BLaER1 treated with 17β-estradiol and CSF1 and Interleukin-3, amounts not matched to agents 10 nM and 100 nM (cell line): ENCODE measurements around the gene GATA2.

Experiments used
- H3K27ac ChIP-seq, 11 experiments: shearing (Covaris generic); formaldehyde crosslinking; 2 replicates each; pipeline ENCODE4 v1.8.1; 2022
- H3K27me3 ChIP-seq, 11 experiments: shearing (Covaris generic); formaldehyde crosslinking; 2 replicates each; pipeline ENCODE4 v1.8.1; 2022
- H3K36me3 ChIP-seq, 11 experiments: shearing (Covaris generic); formaldehyde crosslinking; 2 replicates each; pipeline ENCODE4 v1.8.1; 2022
- H3K4me1 ChIP-seq, 10 experiments: shearing (Covaris generic); formaldehyde crosslinking; 2 replicates each; pipeline ENCODE4 v1.8.1; 2022
- H3K4me2 ChIP-seq, 11 experiments: shearing (Covaris generic); formaldehyde crosslinking; 2 replicates each; pipeline ENCODE4 v1.8.1; 2022
- H3K4me3 ChIP-seq, 10 experiments: shearing (Covaris generic); formaldehyde crosslinking; 2 replicates each; pipeline ENCODE4 v1.8.1; 2022
- H3K9ac ChIP-seq, 11 experiments: shearing (Covaris generic); formaldehyde crosslinking; 2 replicates each; pipeline ENCODE4 v1.8.1; 2022
- H3K9me3 ChIP-seq, 11 experiments: shearing (Covaris generic); formaldehyde crosslinking; replicated peaks in 1 of 11; 2 replicates each; pipeline ENCODE4 v1.8.1; 2022
- H4K20me1 ChIP-seq, 11 experiments: shearing (Covaris generic); formaldehyde crosslinking; 2 replicates each; pipeline ENCODE4 v1.8.1; 2022
- Cebpa-rat ChIP-seq, 11 experiments: shearing (Covaris generic); IDR thresholded peaks; 2 replicates each; pipeline ENCODE4 v1.8.1; 2022

Gene GATA2

DNA sequence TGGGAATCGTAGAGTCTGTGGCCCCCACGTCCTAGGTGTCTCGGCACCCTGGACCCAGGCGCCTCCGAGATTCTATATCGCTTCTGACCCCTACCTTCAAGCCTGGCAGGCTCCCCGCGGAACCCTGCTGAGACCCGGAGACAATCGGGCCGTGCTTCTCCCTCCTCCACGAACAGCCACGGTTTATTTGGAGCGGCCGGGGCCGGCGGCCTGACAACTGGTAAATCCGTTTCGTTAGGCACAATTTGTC lies 1.4 kb downstream of the GATA2 start:
- Histone ChIP-seq H3K4me3 (no peak overlapping the region; a peak in 1 of 20 replicates), H3K36me3 (no peaks in the 10 kb centered on the region), H3K4me1 (peaks cover 31 to 51% (median 47%) of the 10 kb centered on the region in 10 experiments), H3K4me2 (no peak overlapping the region), H3K9ac (no peak overlapping the region), H3K9me3 (no peaks in the 10 kb centered on the region; a peak in 1 of 22 replicates), H3K27ac (no peak overlapping the region), H3K27me3 (peaks cover 100% of the 10 kb centered on the region in 11 experiments), H4K20me1 (peaks cover 4 to 98% (median 79%) of the 10 kb centered on the region in 11 experiments; a peak in 20 of 22 replicates)
- TF ChIP-seq Cebpa-rat (IDR thresholded peaks at IDR 0.05), result no peak

- Histone ChIP-seq H4K20me1 (peaks cover 4 to 98% (median 84%) of the 10 kb centered on the region in 11 experiments; a peak in 20 of 22 replicates), H3K27ac (no peak overlapping the region), H3K36me3 (no peaks in the 10 kb centered on the region), H3K9me3 (no peaks in the 10 kb centered on the region; a peak in 1 of 22 replicates), H3K4me2 (no peak overlapping the region), H3K27me3 (peaks cover 100% of the 10 kb centered on the region in 11 experiments), H3K9ac (no peak overlapping the region), H3K4me1 (peaks cover 31 to 55% (median 48%) of the 10 kb centered on the region in 10 experiments), H3K4me3 (no peak overlapping the region; a peak in 1 of 20 replicates)
- TF ChIP-seq Cebpa-rat (IDR thresholded peaks at IDR 0.05), result no peak
These were observed 1.9 kb downstream of the GATA2 start for GRCh38 chr3:128490915-128491690.

- Histone ChIP-seq H3K4me1 (peaks cover 31 to 56% (median 48%) of the 10 kb centered on the region in 10 experiments), H3K9me3 (no peaks in the 10 kb centered on the region; a peak in 1 of 22 replicates), H3K36me3 (no peaks in the 10 kb centered on the region), H3K4me2 (peak overlapping the region in 4 of 11 experiments; percentile 89 to 99 (median 92); a peak in 4 of 22 replicates), H3K27ac (no peak overlapping the region), H3K27me3 (peaks cover 100% of the 10 kb centered on the region in 11 experiments), H4K20me1 (peaks cover 4 to 100% (median 87%) of the 10 kb centered on the region in 11 experiments; a peak in 20 of 22 replicates), H3K9ac (no peak overlapping the region), H3K4me3 (peak overlapping the region in 2 of 10 experiments; percentile 56 to 68; a peak in 2 of 20 replicates)
- no peak for TF ChIP-seq Cebpa-rat (IDR thresholded peaks at IDR 0.05)
These were observed 2.4 kb downstream of the GATA2 start for GRCh38 chr3:128490650-128490914.

DNA sequence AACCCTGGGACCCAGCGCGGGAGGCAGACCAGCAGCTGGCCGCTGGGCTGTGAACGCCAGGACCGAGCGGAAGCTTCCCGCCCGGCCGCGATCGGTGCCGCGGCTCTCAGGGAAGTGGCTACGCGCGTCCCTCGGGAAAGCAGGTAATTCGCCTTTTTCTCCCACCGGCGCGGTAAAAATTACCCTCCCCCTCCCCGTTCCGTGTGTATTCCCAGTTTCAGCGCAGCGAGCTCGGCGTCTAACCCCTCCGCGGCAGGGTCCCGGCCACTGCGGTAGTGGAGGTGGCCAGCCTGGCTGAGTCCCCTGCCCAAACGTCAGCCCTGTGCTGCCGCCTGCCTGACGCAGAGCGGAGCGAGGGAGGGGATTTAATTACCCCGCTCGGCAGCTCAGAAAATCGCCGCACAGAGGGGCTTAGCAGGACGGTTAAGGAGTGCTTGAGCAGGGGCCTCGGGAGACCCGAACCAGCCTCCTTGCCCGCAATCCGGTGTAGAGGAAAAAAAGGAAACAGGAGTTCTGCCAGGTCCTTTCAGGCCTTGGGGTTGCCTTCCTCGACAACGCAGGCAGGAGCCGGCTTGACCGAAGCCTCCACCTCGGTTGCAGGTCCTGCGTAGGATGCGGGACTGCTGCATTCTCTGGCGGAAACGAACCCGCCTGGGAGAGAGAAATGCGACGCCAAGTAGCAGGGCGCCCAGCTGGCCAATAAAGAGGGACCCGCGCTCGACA lies 2.9 kb downstream of the GATA2 start:
- H3K27ac ChIP-seq, result no peak overlapping the region
- H3K27me3 ChIP-seq, result peaks cover 100% of the 10 kb centered on the region in 11 experiments
- peak overlapping the region; percentile 70 to 99 (median 89) for H3K4me2 ChIP-seq
- H3K9ac ChIP-seq, result peak overlapping the region in 3 of 11 experiments; percentile 25 to 41 (median 33); a peak in 4 of 22 replicates
- H3K9me3 ChIP-seq, result no peaks in the 10 kb centered on the region; a peak in 1 of 22 replicates
- peaks cover 31 to 56% (median 48%) of the 10 kb centered on the region in 10 experiments for H3K4me1 ChIP-seq
- peaks cover 4 to 100% (median 91%) of the 10 kb centered on the region in 11 experiments; a peak in 20 of 22 replicates for H4K20me1 ChIP-seq
- H3K4me3 ChIP-seq, result peak overlapping the region; percentile 41 to 68 (median 52)
- H3K36me3 ChIP-seq, result no peaks in the 10 kb centered on the region
- TF ChIP-seq Cebpa-rat (IDR thresholded peaks at IDR 0.05), result no peak

DNA sequence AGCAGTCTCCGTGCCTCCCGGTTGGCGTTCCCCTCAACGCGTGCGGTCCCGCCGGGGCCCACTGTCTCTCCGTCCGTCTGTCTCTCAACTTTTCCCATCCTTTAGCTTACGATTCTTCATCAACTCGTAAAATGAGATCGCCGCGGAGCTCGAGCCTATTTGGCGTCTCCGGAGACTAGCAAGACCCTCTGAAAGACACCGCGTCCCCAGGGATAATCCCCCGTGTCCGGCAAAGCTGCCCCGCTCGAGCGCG lies 3.4 kb downstream of the GATA2 start:
- 0 out of 22 replicates have a peak overlapping the region, but pooled peaks of 1 of the 11 experiments have one; percentile 1 for H3K27ac ChIP-seq
- peaks cover 100% of the 10 kb centered on the region in 11 experiments for H3K27me3 ChIP-seq

DNA sequence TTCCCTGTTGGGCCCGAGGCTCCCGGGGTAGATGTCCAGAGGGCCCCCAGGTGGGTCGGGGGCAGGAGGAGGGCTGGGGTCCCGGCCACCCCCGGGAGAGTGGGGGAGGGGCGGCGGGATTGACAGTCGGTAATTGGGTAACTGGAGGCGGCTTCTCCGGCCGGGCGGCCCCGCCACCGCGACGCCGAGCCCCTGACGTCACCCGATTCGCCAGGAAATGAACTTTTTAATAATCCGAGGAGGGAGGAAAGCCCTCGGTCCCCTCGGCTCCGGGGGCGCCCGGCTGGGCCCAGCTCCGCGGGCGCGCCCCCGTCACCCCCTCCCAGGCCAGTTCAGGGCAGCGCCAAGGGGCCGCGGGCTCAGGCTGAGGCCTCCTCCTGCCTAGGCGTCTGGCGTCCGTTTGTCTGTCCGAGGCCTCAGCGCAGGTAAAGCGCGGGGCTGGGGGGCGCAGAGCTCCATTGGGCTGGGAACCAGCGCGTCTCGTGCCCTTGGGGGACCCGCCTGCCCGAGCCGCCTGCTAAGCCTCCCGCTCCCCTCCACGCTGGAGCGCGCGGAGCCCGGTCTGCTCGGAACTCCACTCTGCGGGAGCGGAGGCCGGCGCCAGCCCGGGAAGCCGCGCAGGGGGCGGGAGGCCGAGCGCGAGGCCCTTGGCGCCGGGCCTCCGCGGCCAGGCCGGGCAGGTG lies 3.9 kb downstream of the GATA2 start:
- peaks cover 100% of the 10 kb centered on the region in 11 experiments for H3K27me3 ChIP-seq

More for the DNA sequence above, 3.4 kb downstream of the GATA2 start:
- peaks cover 4 to 100% (median 96%) of the 10 kb centered on the region in 11 experiments; a peak in 20 of 22 replicates for H4K20me1 ChIP-seq
- H3K9ac ChIP-seq, result peak overlapping the region in 5 of 11 experiments; percentile 25 to 46 (median 33); a peak in 6 of 22 replicates
- peak overlapping the region; percentile 70 to 99 (median 89) for H3K4me2 ChIP-seq
- no peak for TF ChIP-seq Cebpa-rat (IDR thresholded peaks at IDR 0.05)
- H3K4me1 ChIP-seq, result peaks cover 36 to 57% (median 48%) of the 10 kb centered on the region in 10 experiments
- H3K36me3 ChIP-seq, result no peaks in the 10 kb centered on the region
- H3K9me3 ChIP-seq, result no peaks in the 10 kb centered on the region; a peak in 1 of 22 replicates
- peak overlapping the region; percentile 41 to 68 (median 52) for H3K4me3 ChIP-seq

DNA sequence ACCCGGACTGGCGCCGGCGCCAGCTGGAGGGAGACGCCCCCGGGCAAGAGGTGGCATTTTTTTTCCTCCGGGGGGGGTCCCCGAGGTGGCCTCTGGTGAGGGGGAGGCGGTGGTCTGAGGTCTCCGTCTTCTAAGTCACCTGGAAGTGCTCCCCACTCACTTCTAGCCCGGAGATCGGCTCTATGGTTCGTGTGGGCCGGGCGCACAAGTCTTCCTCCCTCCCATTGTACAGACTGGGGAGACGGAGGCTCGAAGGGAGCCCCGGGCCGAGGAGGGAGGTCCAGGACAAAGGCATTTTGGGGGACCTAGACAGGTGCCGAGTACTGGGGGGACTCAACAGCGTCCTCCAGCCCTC lies 4.4 kb downstream of the GATA2 start:
- peaks cover 100% of the 10 kb centered on the region in 11 experiments for H3K27me3 ChIP-seq
- peaks cover 4 to 100% (median 98%) of the 10 kb centered on the region in 11 experiments; a peak in 20 of 22 replicates for H4K20me1 ChIP-seq
- TF ChIP-seq Cebpa-rat (IDR thresholded peaks at IDR 0.05), result no peak
- no peak overlapping the region for H3K27ac ChIP-seq
- peak overlapping the region in 2 of 11 experiments; percentile 46 to 56; a peak in 2 of 22 replicates for H3K9ac ChIP-seq
- no peaks in the 10 kb centered on the region for H3K36me3 ChIP-seq
- H3K4me3 ChIP-seq, result peak overlapping the region in 9 of 10 experiments; percentile 41 to 68 (median 53); a peak in 16 of 20 replicates
- H3K4me1 ChIP-seq, result peaks cover 45 to 63% (median 54%) of the 10 kb centered on the region in 10 experiments
- H3K4me2 ChIP-seq, result peak overlapping the region; percentile 70 to 99 (median 89)
- H3K9me3 ChIP-seq, result no peaks in the 10 kb centered on the region; a peak in 1 of 22 replicates

More for the DNA sequence above, 3.9 kb downstream of the GATA2 start:
- peak overlapping the region; percentile 41 to 68 (median 52) for H3K4me3 ChIP-seq
- H3K27ac ChIP-seq, result 0 out of 22 replicates have a peak overlapping the region, but pooled peaks of 1 of the 11 experiments have one; percentile 1
- TF ChIP-seq Cebpa-rat (IDR thresholded peaks at IDR 0.05), result no peak
- peaks cover 4 to 100% (median 98%) of the 10 kb centered on the region in 11 experiments; a peak in 20 of 22 replicates for H4K20me1 ChIP-seq
- H3K4me1 ChIP-seq, result peaks cover 40 to 59% (median 49%) of the 10 kb centered on the region in 10 experiments
- peak overlapping the region; percentile 70 to 99 (median 89) for H3K4me2 ChIP-seq
- H3K9ac ChIP-seq, result peak overlapping the region in 6 of 11 experiments; percentile 25 to 56 (median 37); a peak in 8 of 22 replicates
- no peaks in the 10 kb centered on the region; a peak in 1 of 22 replicates for H3K9me3 ChIP-seq
- no peaks in the 10 kb centered on the region for H3K36me3 ChIP-seq

- no peaks in the 10 kb centered on the region; a peak in 1 of 22 replicates for H3K9me3 ChIP-seq
- no peak overlapping the region for H3K27ac ChIP-seq
- H3K4me1 ChIP-seq, result peaks cover 51 to 68% (median 58%) of the 10 kb centered on the region in 10 experiments
- no peaks in the 10 kb centered on the region for H3K36me3 ChIP-seq
- H3K9ac ChIP-seq, result no peak overlapping the region
- no peak for TF ChIP-seq Cebpa-rat (IDR thresholded peaks at IDR 0.05)
- H3K4me3 ChIP-seq, result peak overlapping the region; percentile 29 to 68 (median 46); a peak in 8 of 20 replicates
- H3K27me3 ChIP-seq, result peaks cover 100% of the 10 kb centered on the region in 11 experiments
- peaks cover 4 to 100% (median 99%) of the 10 kb centered on the region in 11 experiments; a peak in 20 of 22 replicates for H4K20me1 ChIP-seq
- H3K4me2 ChIP-seq, result peak overlapping the region; percentile 47 to 99 (median 81); a peak in 19 of 22 replicates
These were observed 5.0 kb downstream of the GATA2 start for GRCh38 chr3:128487813-128488635.
